PC-3 (cell line): ENCODE measurements around the gene PIGZ. TPM values are rescaled to one million over a fixed set of nuclear protein-coding genes. Genes with fewer than 3 reads are reported as not detected.

Source experiments
- ATAC-seq: fragments of 200-7000 bp; cut with Tn5 transposase; 2 replicates; pipeline ENCODE4 v1.9.1; 2020; ENCODE audit warnings: mild to moderate bottlenecking, moderate library complexity
- BruUV-seq: library from RNA; stranded (reverse); fragments of 400-500 nt; replicated peaks from 2 replicates; lab custom pipeline; 2021; lab: Mats Ljungman, UMichigan
- CTCF ChIA-PET: fragments of 300-600 bp; sonication (Branson Sonifier 250); formaldehyde crosslinking; loops from one replicate; lab custom pipeline; 2022; ENCODE audit warnings: antibody characterized with exemption; lab: Charles Lee
- POLR2A ChIA-PET: fragments of 300-600 bp; sonication (Branson Sonifier 250); formaldehyde crosslinking; loops from one replicate; lab custom pipeline; 2022; ENCODE audit warnings: antibody characterized with exemption; ENCODE audit not compliant: unreplicated experiment; lab: Charles Lee
- DNase-seq: peaks from one replicate; pipeline ENCODE4 v3.0.0-alpha.2; 2015
- H2AFZ ChIP-seq: fragments of 300-600 bp; sonication (generic); 2 replicates; pipeline ENCODE4 v1.6.0; 2016; ENCODE audit warnings: antibody characterized with exemption, low read length
- H3F3A ChIP-seq: fragments of 300-600 bp; sonication (generic); one replicate; pipeline ENCODE4 v1.6.0; 2017; ENCODE audit warnings: antibody characterized with exemption, low read length, control low read depth, mild to moderate bottlenecking; ENCODE audit not compliant: unreplicated experiment
- H3K27ac ChIP-seq: fragments of 300-600 bp; sonication (generic); 2 replicates; pipeline ENCODE4 v1.5.1; 2016; ENCODE audit warnings: mild to moderate bottlenecking, low read length
- H3K27me3 ChIP-seq: fragments of 300-600 bp; sonication (generic); 2 replicates; pipeline ENCODE4 v1.6.1; 2016; ENCODE audit warnings: low read length, mixed read lengths
- H3K36me3 ChIP-seq: fragments of 300-600 bp; sonication (generic); 2 replicates; pipeline ENCODE4 v1.6.1; 2016; ENCODE audit warnings: low read depth, mixed run types, low read length, mixed read lengths
- H3K4me1 ChIP-seq: fragments of 300-600 bp; sonication (generic); 2 replicates; pipeline ENCODE4 v1.5.1; 2016; ENCODE audit warnings: low read length; ENCODE audit not compliant: insufficient read depth
- H3K4me2 ChIP-seq: fragments of 300-600 bp; sonication (generic); 2 replicates; pipeline ENCODE4 v1.6.0; 2016; ENCODE audit warnings: low read length
- H3K4me3 ChIP-seq: fragments of 300-600 bp; sonication (generic); 2 replicates; pipeline ENCODE4 v1.5.1; 2016; ENCODE audit warnings: mild to moderate bottlenecking, low read length, mixed read lengths
- H3K79me2 ChIP-seq: fragments of 300-600 bp; sonication (generic); 2 replicates; pipeline ENCODE4 v1.6.1; 2017; ENCODE audit warnings: low read length, mixed read lengths
- H3K9ac ChIP-seq: fragments of 300-600 bp; sonication (generic); 2 replicates; pipeline ENCODE4 v1.6.0; 2016; ENCODE audit warnings: mild to moderate bottlenecking, low read length
- H3K9me2 ChIP-seq: fragments of 300-600 bp; sonication (generic); replicated peaks from 2 replicates; pipeline ENCODE4 v1.6.1; 2016; ENCODE audit warnings: mixed run types, low read length, mixed read lengths
- H3K9me3 ChIP-seq: fragments of 300-600 bp; sonication (generic); 2 replicates; pipeline ENCODE4 v1.6.1; 2016; ENCODE audit warnings: low read length, mixed read lengths
- H4K20me1 ChIP-seq: fragments of 300-600 bp; sonication (generic); 2 replicates; pipeline ENCODE4 v1.6.1; 2016; ENCODE audit warnings: low read length, mixed read lengths
- EZH2 ChIP-seq: fragments of 300-600 bp; sonication (generic); IDR thresholded peaks from one replicate; pipeline ENCODE4 v1.6.1; 2017; ENCODE audit warnings: antibody characterized with exemption, mild to moderate bottlenecking, low read length; ENCODE audit not compliant: unreplicated experiment
- EZH2phosphoT487 ChIP-seq: fragments of 300-600 bp; sonication (generic); IDR thresholded peaks from 2 replicates; pipeline ENCODE4 v1.6.1; 2018; ENCODE audit warnings: mild to moderate bottlenecking, antibody characterized with exemption, low read length, borderline replicate concordance
- intact Hi-C: fragments of 100-400 bp; cut with micrococcal nuclease; formaldehyde crosslinking; loops from 2 replicates; pipeline ENCODE4 v1.9.0; 2023
- total RNA-seq: library from RNA; depleted of rRNA; stranded (reverse); fragments of >200 nt; gene quantifications from 2 replicates; pipeline ENCODE4 v1.2.3, GENCODE V29; 2014
- TF ChIP-seq, protein P1 (sequence below): fragments of 300-600 bp; sonication (generic); conservative IDR thresholded peaks from 2 replicates; pipeline ENCODE4 v1.5.1; 2017; ENCODE audit warnings: antibody characterized with exemption, low read depth, mild to moderate bottlenecking, low read length

PIGZ gene
- total RNA-seq, 1 experiment from 2014 or later, result 1.6 TPM

DNA sequence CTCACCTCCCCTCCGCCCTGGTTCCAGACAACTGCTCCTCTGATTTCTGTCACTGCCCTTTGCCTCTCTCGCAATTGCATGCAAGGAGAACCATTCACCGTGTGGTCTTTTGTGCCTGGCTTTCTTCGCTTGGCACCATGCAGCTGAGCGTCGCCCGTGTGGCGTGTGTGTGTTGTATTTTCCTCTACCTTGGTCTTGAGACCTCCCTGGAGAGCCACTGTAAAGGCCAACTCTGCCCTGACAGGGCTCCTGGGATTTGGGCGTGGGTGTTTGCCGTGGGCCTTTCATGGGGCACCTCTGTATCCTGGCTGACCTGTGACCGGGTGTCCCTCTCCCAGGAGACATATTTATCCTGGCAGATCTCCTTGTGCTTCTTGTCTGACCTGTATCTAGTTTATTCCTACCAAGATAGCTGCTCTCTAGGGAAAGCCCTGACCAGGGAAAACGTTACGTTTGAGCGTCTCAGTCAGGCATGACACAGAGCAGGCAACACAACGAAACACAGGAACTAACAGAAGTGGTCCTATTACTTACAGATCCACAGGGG is 2.0 kb upstream of the PIGZ start:
- no TSS peak for BruUV-seq
- DNase-seq (no peak), ATAC-seq (no peak)
- no peak overlapping the region for H3K27ac ChIP-seq
- H3K9me3 ChIP-seq, result no peaks in the 10 kb centered on the region
- no peak for TF ChIP-seq EZH2phosphoT487
- no peak for TF ChIP-seq EZH2
- TF ChIP-seq, protein P1, sequence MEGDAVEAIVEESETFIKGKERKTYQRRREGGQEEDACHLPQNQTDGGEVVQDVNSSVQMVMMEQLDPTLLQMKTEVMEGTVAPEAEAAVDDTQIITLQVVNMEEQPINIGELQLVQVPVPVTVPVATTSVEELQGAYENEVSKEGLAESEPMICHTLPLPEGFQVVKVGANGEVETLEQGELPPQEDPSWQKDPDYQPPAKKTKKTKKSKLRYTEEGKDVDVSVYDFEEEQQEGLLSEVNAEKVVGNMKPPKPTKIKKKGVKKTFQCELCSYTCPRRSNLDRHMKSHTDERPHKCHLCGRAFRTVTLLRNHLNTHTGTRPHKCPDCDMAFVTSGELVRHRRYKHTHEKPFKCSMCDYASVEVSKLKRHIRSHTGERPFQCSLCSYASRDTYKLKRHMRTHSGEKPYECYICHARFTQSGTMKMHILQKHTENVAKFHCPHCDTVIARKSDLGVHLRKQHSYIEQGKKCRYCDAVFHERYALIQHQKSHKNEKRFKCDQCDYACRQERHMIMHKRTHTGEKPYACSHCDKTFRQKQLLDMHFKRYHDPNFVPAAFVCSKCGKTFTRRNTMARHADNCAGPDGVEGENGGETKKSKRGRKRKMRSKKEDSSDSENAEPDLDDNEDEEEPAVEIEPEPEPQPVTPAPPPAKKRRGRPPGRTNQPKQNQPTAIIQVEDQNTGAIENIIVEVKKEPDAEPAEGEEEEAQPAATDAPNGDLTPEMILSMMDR, result no peak
- no peaks in the 10 kb centered on the region for H4K20me1 ChIP-seq
- POLR2A ChIA-PET, result no interaction called here
- H3K9me2 ChIP-seq, result no peaks in the 10 kb centered on the region
- H3K4me2 ChIP-seq, result peak overlapping the region; percentile 100
- 0 out of 2 replicates have a peak, but pooled peaks cover 5% of the 10 kb centered on the region for H3K79me2 ChIP-seq
- peak overlapping the region; percentile 62 for H2AFZ ChIP-seq
- CTCF ChIA-PET, result no interaction called here
- no peaks in the 10 kb centered on the region for H3F3A ChIP-seq
- peak overlapping the region; percentile 93; the same call in 1 of the 2 replicates for H3K4me3 ChIP-seq
- intact Hi-C loops, result no loop called here
- peaks cover 6% of the 10 kb centered on the region; the same call in 1 of the 2 replicates for H3K4me1 ChIP-seq
- H3K36me3 ChIP-seq, result no peaks in the 10 kb centered on the region
- H3K9ac ChIP-seq, result no peak overlapping the region
- H3K27me3 ChIP-seq, result no peaks in the 10 kb centered on the region

DNA sequence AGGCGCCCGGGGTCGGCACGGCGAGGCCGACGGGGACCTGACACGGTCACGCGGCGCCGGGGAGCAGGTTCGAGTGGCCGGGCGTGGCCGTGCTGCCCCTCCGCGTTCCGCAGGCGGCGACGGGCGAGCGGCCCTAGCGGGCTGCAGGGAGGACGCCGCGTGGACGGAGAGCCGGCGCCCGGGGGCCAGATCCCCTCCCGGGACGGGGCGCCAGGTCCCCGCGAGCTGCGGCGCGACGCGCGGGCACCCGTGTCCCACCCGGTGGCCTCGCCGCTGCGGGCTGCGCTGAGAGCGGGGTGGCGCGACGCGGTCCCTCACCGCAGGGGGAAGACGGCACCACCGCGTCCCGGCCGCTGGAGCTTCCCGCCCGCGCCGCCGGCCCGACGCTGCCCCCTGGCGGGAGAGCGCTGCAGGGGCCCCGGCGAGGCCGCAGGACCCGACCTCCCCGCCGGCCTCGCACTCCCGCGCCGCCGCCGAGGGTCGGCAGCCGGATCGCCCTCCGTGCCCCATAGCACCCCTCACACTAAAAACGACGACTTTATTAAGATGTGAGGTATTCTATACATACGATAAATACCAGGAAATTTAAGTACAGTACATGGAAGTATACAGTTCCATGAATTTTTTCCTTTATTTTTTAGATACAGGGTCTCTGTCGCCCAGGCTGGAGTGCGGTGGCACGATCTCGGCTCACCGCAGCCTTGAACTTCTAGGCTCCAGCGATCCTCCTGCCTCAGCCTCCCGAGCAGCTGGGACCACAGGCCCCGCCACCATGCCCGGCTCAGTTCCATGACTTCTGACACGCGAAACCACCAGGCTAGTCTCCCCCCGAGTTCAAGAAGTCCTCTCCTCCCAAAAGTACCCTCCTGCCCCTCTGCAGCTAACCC is 1.3 kb upstream of the PIGZ start:
- Histone ChIP-seq H3K4me3 (peak overlapping the region; percentile 93), H3K27ac (no peak overlapping the region), H3K9ac (peak overlapping the region; percentile 72; the same call in 1 of the 2 replicates), H3F3A (no peaks in the 10 kb centered on the region), H3K9me2 (no peaks in the 10 kb centered on the region), H3K4me2 (peak overlapping the region; percentile 100), H3K79me2 (0 out of 2 replicates have a peak, but pooled peaks cover 5% of the 10 kb centered on the region), H2AFZ (peak overlapping the region; percentile 99), H3K4me1 (peaks cover 6% of the 10 kb centered on the region; the same call in 1 of the 2 replicates), H3K36me3 (no peaks in the 10 kb centered on the region), H4K20me1 (no peaks in the 10 kb centered on the region), H3K27me3 (no peaks in the 10 kb centered on the region), H3K9me3 (no peaks in the 10 kb centered on the region)
- BruUV-seq, result no TSS peak
- ATAC-seq (peak; percentile 77), DNase-seq (peak; percentile 76)
- intact Hi-C loops, result loop anchor here (1.0 to 2.0 kb wide), 2 partner anchors 131 to 361 kb away; no protein-coding TSS in a partner anchor
- ChIA-PET CTCF (interaction anchor here (0.6 to 1.0 kb wide), 4 partner anchors 14 to 360 kb away, joined by 3 read pairs; no protein-coding TSS in a partner anchor), POLR2A (interaction anchor here (0.6 kb wide), 1 partner anchor 360 kb away, joined by 3 read pairs; no protein-coding TSS in a partner anchor)
- TF ChIP-seq EZH2phosphoT487, result no peak
- no peak for TF ChIP-seq EZH2
- TF ChIP-seq, protein P1, result peak; percentile 64
